H9 (cell line): Measurements from ENCODE around the gene TIAM2. TPM values are rescaled to one million over a fixed set of nuclear protein-coding genes. Genes with fewer than 3 reads are reported as not detected.

Source experiments
- DNase-seq: peaks from one replicate; pipeline ENCODE4 v3.0.0-alpha.2; 2017
- H2AFZ ChIP-seq: one replicate; pipeline ENCODE4 v1.6.1; 2013; ENCODE audit warnings: mild to moderate bottlenecking, low read length, control low read depth, moderate library complexity
- H2AK5ac ChIP-seq: 2 replicates; pipeline ENCODE4 v1.6.1; 2013; ENCODE audit warnings: low read length, control low read depth, mixed read lengths; ENCODE audit not compliant: insufficient read length
- H2BK120ac ChIP-seq: one replicate; pipeline ENCODE4 v1.6.1; 2013; ENCODE audit warnings: low read depth, mild to moderate bottlenecking, low read length, control low read depth, inconsistent platforms; ENCODE audit not compliant: poor library complexity, severe bottlenecking
- H2BK12ac ChIP-seq: 2 replicates; pipeline ENCODE4 v1.6.1; 2013; ENCODE audit warnings: low read length, control low read depth, mixed read lengths, low read depth; ENCODE audit not compliant: insufficient read length
- H2BK15ac ChIP-seq: 2 replicates; pipeline ENCODE4 v1.6.1; 2013; ENCODE audit warnings: low read depth, low read length, control low read depth
- H2BK20ac ChIP-seq: one replicate; pipeline ENCODE4 v1.6.1; 2013; ENCODE audit warnings: low read depth, mild to moderate bottlenecking, low read length, control low read depth, inconsistent platforms; ENCODE audit not compliant: poor library complexity, severe bottlenecking
- H2BK5ac ChIP-seq: 2 replicates; pipeline ENCODE4 v1.6.1; 2013; ENCODE audit warnings: low read length, control low read depth, mixed read lengths; ENCODE audit not compliant: insufficient read length
- H3K14ac ChIP-seq: 2 replicates; pipeline ENCODE4 v1.6.1; 2013; ENCODE audit warnings: low read length, control low read depth; ENCODE audit not compliant: insufficient read depth
- H3K18ac ChIP-seq: 2 replicates; pipeline ENCODE4 v1.6.1; 2013; ENCODE audit warnings: low read depth, mild to moderate bottlenecking, mixed read lengths, low read length, control low read depth; ENCODE audit not compliant: insufficient read length
- H3K23ac ChIP-seq: 2 replicates; pipeline ENCODE4 v1.6.1; 2013; ENCODE audit warnings: low read length, control low read depth, mixed read lengths, low read depth; ENCODE audit not compliant: insufficient read length
- H3K23me2 ChIP-seq: 2 replicates; pipeline ENCODE4 v1.6.1; 2013; ENCODE audit warnings: low read depth, mild to moderate bottlenecking, mixed read lengths, low read length, control low read depth; ENCODE audit not compliant: insufficient read length, poor library complexity, severe bottlenecking
- H3K27ac ChIP-seq: 2 replicates; pipeline ENCODE4 v1.5.1; 2013; ENCODE audit warnings: low read length, control low read depth, mixed read lengths, low read depth; ENCODE audit not compliant: insufficient read length
- H3K27me3 ChIP-seq: 2 replicates; pipeline ENCODE4 v1.6.1; 2013; ENCODE audit warnings: low read length, control low read depth, inconsistent platforms; ENCODE audit not compliant: insufficient read depth
- H3K4ac ChIP-seq: 2 replicates; pipeline ENCODE4 v1.6.1; 2013; ENCODE audit warnings: low read depth, mild to moderate bottlenecking, control low read depth, inconsistent platforms, low read length, moderate library complexity
- H3K4me1 ChIP-seq: 2 replicates; pipeline ENCODE4 v1.6.1; 2013; ENCODE audit warnings: low read length, control low read depth, inconsistent platforms; ENCODE audit not compliant: insufficient read depth
- H3K4me2 ChIP-seq: 2 replicates; pipeline ENCODE4 v1.6.1; 2013; ENCODE audit warnings: low read length, control low read depth, mixed read lengths; ENCODE audit not compliant: insufficient read length, insufficient read depth
- H3K56ac ChIP-seq: 2 replicates; pipeline ENCODE4 v1.6.1; 2013; ENCODE audit warnings: low read depth, mild to moderate bottlenecking, mixed read lengths, low read length, control low read depth; ENCODE audit not compliant: insufficient read length
- H3K79me1 ChIP-seq: 2 replicates; pipeline ENCODE4 v1.6.1; 2013; ENCODE audit warnings: low read depth, mild to moderate bottlenecking, moderate library complexity, low read length, control low read depth, inconsistent platforms; ENCODE audit not compliant: insufficient read depth, poor library complexity, severe bottlenecking
- H3K79me2 ChIP-seq: 2 replicates; pipeline ENCODE4 v1.6.1; 2013; ENCODE audit warnings: low read length, control low read depth, inconsistent platforms; ENCODE audit not compliant: insufficient read depth
- H3K9ac ChIP-seq: 2 replicates; pipeline ENCODE4 v1.6.1; 2013; ENCODE audit warnings: low read length, control low read depth, mixed read lengths; ENCODE audit not compliant: insufficient read length; ENCODE audit errors: extremely low read depth
- H3K9me3 ChIP-seq: one replicate; pipeline ENCODE4 v1.6.1; 2013; ENCODE audit warnings: low read depth, low read length, inconsistent platforms; ENCODE audit not compliant: control insufficient read depth
- H3T11ph ChIP-seq: one replicate; pipeline ENCODE4 v1.6.1; 2013; ENCODE audit warnings: mild to moderate bottlenecking, low read length, control low read depth, inconsistent platforms
- H4K20me1 ChIP-seq: one replicate; pipeline ENCODE4 v1.6.1; 2013; ENCODE audit not compliant: control insufficient read depth, insufficient read length, insufficient read depth
- H4K5ac ChIP-seq: 2 replicates; pipeline ENCODE4 v1.6.1; 2013; ENCODE audit warnings: low read depth, mild to moderate bottlenecking, mixed read lengths, low read length, control low read depth; ENCODE audit not compliant: insufficient read length
- H4K8ac ChIP-seq: replicated peaks from 2 replicates; pipeline ENCODE4 v1.6.1; 2013; ENCODE audit warnings: low read length, control low read depth, mixed read lengths, low read depth; ENCODE audit not compliant: insufficient read length
- H4K91ac ChIP-seq: 2 replicates; pipeline ENCODE4 v1.6.1; 2013; ENCODE audit warnings: low read depth, mild to moderate bottlenecking, moderate library complexity, mixed read lengths, low read length, control low read depth; ENCODE audit not compliant: insufficient read length
- H3K27ac Mint-ChIP-seq, 3 experiments: 2 replicates in 2 of 3; 3 replicates in 1 of 3; pipeline ENCODE4 v1.8.0; 2020 to 2021; ENCODE audit warnings: mixed read lengths in 3 of 3, mild to moderate bottlenecking in 1 of 3, moderate library complexity in 1 of 3
- H3K27me3 Mint-ChIP-seq: 2 replicates; pipeline ENCODE4 v1.8.0; 2021; ENCODE audit warnings: low read depth, mild to moderate bottlenecking, moderate library complexity, mixed read lengths
- H3K36me3 Mint-ChIP-seq, 3 experiments: 2 replicates in 2 of 3; 3 replicates in 1 of 3; pipeline ENCODE4 v1.8.0; 2020 to 2021; ENCODE audit warnings: low read depth in 3 of 3, mixed read lengths in 3 of 3; ENCODE audit not compliant: insufficient read depth in 1 of 3
- H3K4me1 Mint-ChIP-seq, 2 experiments: 2 replicates each; pipeline ENCODE4 v1.8.0; 2020; ENCODE audit warnings: mixed read lengths in 2 of 2
- H3K4me3 Mint-ChIP-seq, 2 experiments: 2 replicates in 1 of 2; 3 replicates in 1 of 2; pipeline ENCODE4 v1.8.0; 2020 to 2021; ENCODE audit warnings: mild to moderate bottlenecking in 2 of 2, mixed read lengths in 2 of 2, moderate library complexity in 1 of 2
- H3K9me3 Mint-ChIP-seq, 2 experiments: 2 replicates in 1 of 2; 3 replicates in 1 of 2; pipeline ENCODE4 v1.8.0; 2020; ENCODE audit warnings: mild to moderate bottlenecking in 2 of 2, mixed read lengths in 2 of 2, moderate library complexity in 1 of 2
- WGBS: extraction: QIAGEN DNeasy Blood & Tissue Kit; methylation state at CpG from one replicate; pipeline ENCODE4 v1.1.7; 2013; ENCODE audit warnings: missing lambda C conversion rate, low lambda C conversion rate, mixed read lengths; ENCODE audit not compliant: insufficient read length; ENCODE audit errors: extremely low coverage; 5-methylcytosine and 5-hydroxymethylcytosine counted together
- total RNA-seq: library from RNA; stranded (reverse); gene quantifications from 2 replicates; pipeline ENCODE4 v1.2.1, GENCODE V29; 2021
- TF ChIP-seq, protein P1 (sequence below): fragments of 200-600 bp; sonication (generic); conservative IDR thresholded peaks from 3 replicates; pipeline ENCODE4 v1.8.0; 2021; ENCODE audit warnings: antibody characterized with exemption, mild to moderate bottlenecking

Gene TIAM2
- total RNA-seq, 1 experiment from 2014 or later: 6.3 TPM

DNA sequence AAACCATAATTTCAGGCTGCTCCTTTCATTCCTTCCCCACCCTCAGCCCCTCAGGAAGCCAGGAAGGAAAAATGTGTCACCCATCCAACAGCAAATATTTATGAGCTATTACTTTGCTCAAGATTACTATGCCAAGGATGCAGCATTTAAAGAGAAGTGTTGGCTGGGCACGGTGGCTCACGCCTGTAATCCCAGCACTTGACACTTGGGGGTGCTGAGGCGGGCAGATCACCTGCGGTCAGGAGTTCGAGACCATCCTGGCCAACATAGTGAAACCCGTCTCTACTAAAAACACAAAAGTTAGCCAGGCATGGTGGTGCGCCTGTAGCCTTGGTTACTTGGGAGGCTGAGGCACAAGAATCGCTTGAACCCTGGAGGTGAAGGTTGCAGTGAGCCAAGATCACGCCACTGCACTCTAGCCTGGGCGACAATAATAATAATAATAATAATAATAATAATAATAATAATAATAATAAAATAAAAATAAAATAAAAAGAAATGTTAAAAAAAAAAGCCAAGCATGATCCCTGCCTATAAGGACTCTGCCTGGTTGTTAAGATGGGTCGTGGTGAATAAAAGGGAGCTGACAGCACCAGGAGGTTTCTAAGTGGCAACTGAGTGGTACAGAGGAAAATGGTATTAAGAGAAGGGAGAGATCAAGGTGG, 20.5 kb upstream of the TIAM2 start:
- H2BK12ac ChIP-seq: no peak overlapping the region
- no peak overlapping the region for H3K56ac ChIP-seq
- no peak overlapping the region for H2BK5ac ChIP-seq
- H3K23me2 ChIP-seq: no peaks in the 10 kb centered on the region
- H3K4me2 ChIP-seq: no peak overlapping the region
- no peak overlapping the region for H3K18ac ChIP-seq
- no CpG with 5 or more reads among the region's 11 CpGs for WGBS
- no peak overlapping the region for H3K14ac ChIP-seq
- no peak overlapping the region for H3K4ac ChIP-seq
- no peaks in the 10 kb centered on the region for H3K27me3 ChIP-seq
- no peaks in the 10 kb centered on the region for H4K20me1 ChIP-seq
- no peak overlapping the region for H3K27ac ChIP-seq
- peaks cover 0 to 3% of the 10 kb centered on the region in 2 experiments; a peak in 1 of 5 replicates for H3K9me3 Mint-ChIP-seq
- no peak overlapping the region for H3K9ac ChIP-seq
- no peaks in the 10 kb centered on the region for H3K79me2 ChIP-seq
- H3K4me1 Mint-ChIP-seq: no peaks in the 10 kb centered on the region
- no peaks in the 10 kb centered on the region for H3K4me1 ChIP-seq
- H3K23ac ChIP-seq: no peak overlapping the region
- no peak overlapping the region for H3T11ph ChIP-seq
- no peak overlapping the region for H2AFZ ChIP-seq
- no peak overlapping the region for H4K5ac ChIP-seq
- 0 out of 7 replicates have a peak overlapping the region, but pooled peaks of 1 of the 3 experiments have one; percentile 22 for H3K27ac Mint-ChIP-seq
- no peak overlapping the region for H4K8ac ChIP-seq
- H3K27me3 Mint-ChIP-seq: no peaks in the 10 kb centered on the region
- H3K79me1 ChIP-seq: no peaks in the 10 kb centered on the region
- no peak overlapping the region for H2BK20ac ChIP-seq
- H3K4me3 Mint-ChIP-seq: no peak overlapping the region
- no peak overlapping the region for H2AK5ac ChIP-seq
- no peak overlapping the region for H2BK15ac ChIP-seq
- H3K36me3 Mint-ChIP-seq: no peaks in the 10 kb centered on the region; a peak in 1 of 7 replicates
- DNase-seq: peak; percentile 36
- H4K91ac ChIP-seq: no peak overlapping the region
- no peak overlapping the region for H2BK120ac ChIP-seq
- TF ChIP-seq, protein P1, sequence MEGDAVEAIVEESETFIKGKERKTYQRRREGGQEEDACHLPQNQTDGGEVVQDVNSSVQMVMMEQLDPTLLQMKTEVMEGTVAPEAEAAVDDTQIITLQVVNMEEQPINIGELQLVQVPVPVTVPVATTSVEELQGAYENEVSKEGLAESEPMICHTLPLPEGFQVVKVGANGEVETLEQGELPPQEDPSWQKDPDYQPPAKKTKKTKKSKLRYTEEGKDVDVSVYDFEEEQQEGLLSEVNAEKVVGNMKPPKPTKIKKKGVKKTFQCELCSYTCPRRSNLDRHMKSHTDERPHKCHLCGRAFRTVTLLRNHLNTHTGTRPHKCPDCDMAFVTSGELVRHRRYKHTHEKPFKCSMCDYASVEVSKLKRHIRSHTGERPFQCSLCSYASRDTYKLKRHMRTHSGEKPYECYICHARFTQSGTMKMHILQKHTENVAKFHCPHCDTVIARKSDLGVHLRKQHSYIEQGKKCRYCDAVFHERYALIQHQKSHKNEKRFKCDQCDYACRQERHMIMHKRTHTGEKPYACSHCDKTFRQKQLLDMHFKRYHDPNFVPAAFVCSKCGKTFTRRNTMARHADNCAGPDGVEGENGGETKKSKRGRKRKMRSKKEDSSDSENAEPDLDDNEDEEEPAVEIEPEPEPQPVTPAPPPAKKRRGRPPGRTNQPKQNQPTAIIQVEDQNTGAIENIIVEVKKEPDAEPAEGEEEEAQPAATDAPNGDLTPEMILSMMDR: peak; percentile 63
- no peaks in the 10 kb centered on the region for H3K9me3 ChIP-seq
